Measurements from ENCODE around the gene ALOX15.

- no peak for TF ChIP-seq POLR2A (IDR thresholded peaks at IDR 0.05)
- TF ChIP-seq CTCF (IDR thresholded peaks at IDR 0.05): no peak
These were observed 53.1 kb downstream of the ALOX15 start for GRCh38 chr17:4588391-4588790.

Measured in esophagus squamous epithelium (tissue), 4 donors.